ENCODE data around the gene SUPT3H.

The SUPT3H gene

GRCh38 chr6:45394586-45395095, 16.9 kb upstream of the SUPT3H start:
- FAIRE-seq = no peak
- DNase-seq (ENCODE audit: insufficient read length, low spot score) = no peak

GRCh38 chr6:45388328-45388727, 10.6 kb upstream of the SUPT3H start:
- FAIRE-seq (no peak), DNase-seq (ENCODE audit: insufficient read length, low spot score) (no peak)

GRCh38 chr6:45387236-45387635, 9.5 kb upstream of the SUPT3H start:
- FAIRE-seq = no peak
- DNase-seq (ENCODE audit: insufficient read length, low spot score) = no peak

GRCh38 chr6:45386501-45386900, 8.8 kb upstream of the SUPT3H start:
- DNase-seq (ENCODE audit: insufficient read length, low spot score) = no peak
- no peak for FAIRE-seq

GRCh38 chr6:45382391-45382790, 4.7 kb upstream of the SUPT3H start:
- FAIRE-seq (no peak), DNase-seq (ENCODE audit: insufficient read length, low spot score) (no peak)

GRCh38 chr6:45378334-45378926, 696 bp upstream of the SUPT3H start:
- FAIRE-seq = no peak
- no peak for DNase-seq (ENCODE audit: insufficient read length, low spot score)

GRCh38 chr6:45377043-45377553, 636 bp downstream of the SUPT3H start:
- DNase-seq (ENCODE audit: insufficient read length, low spot score) = no peak
- FAIRE-seq = no peak

GRCh38 chr6:45376310-45377042, 1.3 kb downstream of the SUPT3H start:
- no peak for DNase-seq (ENCODE audit: insufficient read length, low spot score)
- FAIRE-seq = no peak

- no peak for FAIRE-seq
- DNase-seq (ENCODE audit: insufficient read length, low spot score) = no peak
Observed at GRCh38 chr6:45375449-45375848, 2.3 kb downstream of the SUPT3H start.

- no peak for DNase-seq (ENCODE audit: insufficient read length, low spot score)
- no peak for FAIRE-seq
Observed at GRCh38 chr6:45371924-45372573, 5.7 kb downstream of the SUPT3H start.

- no peak for DNase-seq (ENCODE audit: insufficient read length, low spot score)
- no peak for FAIRE-seq
Observed at GRCh38 chr6:45369870-45370269, 7.9 kb downstream of the SUPT3H start.

- DNase-seq (ENCODE audit: insufficient read length, low spot score) = no peak
- FAIRE-seq = no peak
Observed at GRCh38 chr6:45367999-45368398, 9.7 kb downstream of the SUPT3H start.

GRCh38 chr6:45366534-45366933, 11.2 kb downstream of the SUPT3H start:
- FAIRE-seq (no peak), DNase-seq (ENCODE audit: insufficient read length, low spot score) (no peak)

- DNase-seq (ENCODE audit: insufficient read length, low spot score) (no peak), FAIRE-seq (no peak)
Observed at GRCh38 chr6:45365036-45365435, 12.7 kb downstream of the SUPT3H start.

GRCh38 chr6:45364466-45364865, 13.3 kb downstream of the SUPT3H start:
- DNase-seq (ENCODE audit: insufficient read length, low spot score) (no peak), FAIRE-seq (no peak)

GRCh38 chr6:45353654-45354053, 24.1 kb downstream of the SUPT3H start:
- FAIRE-seq (no peak), DNase-seq (ENCODE audit: insufficient read length, low spot score) (no peak)

- DNase-seq (ENCODE audit: insufficient read length, low spot score) (no peak), FAIRE-seq (no peak)
Observed at GRCh38 chr6:45351667-45352066, 26.1 kb downstream of the SUPT3H start.

GRCh38 chr6:45351076-45351475, 26.7 kb downstream of the SUPT3H start:
- DNase-seq (ENCODE audit: insufficient read length, low spot score) (no peak), FAIRE-seq (no peak)

- DNase-seq (ENCODE audit: insufficient read length, low spot score) = no peak
- FAIRE-seq = no peak
Observed at GRCh38 chr6:45350186-45350710, 27.5 kb downstream of the SUPT3H start.

- no peak for DNase-seq (ENCODE audit: insufficient read length, low spot score)
Observed at GRCh38 chr6:45344900-45345299, 32.8 kb downstream of the SUPT3H start.

GRCh38 chr6:45328523-45328922, 49.2 kb downstream of the SUPT3H start:
- FAIRE-seq = no peak
- DNase-seq (ENCODE audit: insufficient read length, low spot score) = no peak

More at GRCh38 chr6:45344900-45345299, 32.8 kb downstream of the SUPT3H start:
- FAIRE-seq = no peak

Data from HTR-8/SVneo (cell line).